HepG2 (cell line): ENCODE measurements around the gene COPS6. TPM values are rescaled to one million over a fixed set of nuclear protein-coding genes. Genes with fewer than 3 reads are reported as not detected.

Experiments used
- FOSL1 ChIP-seq: sonication (generic); formaldehyde crosslinking; IDR thresholded peaks from 2 replicates; pipeline ENCODE4 v1.9.0; 2021; ENCODE audit warnings: missing genetic modification reagents, borderline replicate concordance
- FOXJ3 ChIP-seq: sonication (generic); formaldehyde crosslinking; IDR thresholded peaks from 2 replicates; pipeline ENCODE4 v1.4.0; 2020; ENCODE audit warnings: missing genetic modification reagents, mild to moderate bottlenecking, borderline replicate concordance
- KLF12 ChIP-seq: sonication (generic); formaldehyde crosslinking; IDR thresholded peaks from 2 replicates; pipeline ENCODE4 v1.4.0; 2020; ENCODE audit warnings: missing genetic modification reagents, borderline replicate concordance
- MED1 ChIP-seq: sonication (generic); formaldehyde crosslinking; IDR thresholded peaks from 2 replicates; pipeline ENCODE4 v1.4.0; 2020; ENCODE audit warnings: missing genetic modification reagents
- MED13 ChIP-seq: sonication (generic); formaldehyde crosslinking; IDR thresholded peaks from 2 replicates; pipeline ENCODE4 v1.5.0; 2020; ENCODE audit warnings: missing genetic modification reagents
- NAIF1 ChIP-seq: sonication (generic); formaldehyde crosslinking; IDR thresholded peaks from 2 replicates; pipeline ENCODE4 v1.5.0; 2020; ENCODE audit warnings: mild to moderate bottlenecking, missing genetic modification reagents, borderline replicate concordance
- PTBP1 ChIP-seq: fragments of 200-400 bp; formaldehyde crosslinking; IDR thresholded peaks from 2 replicates; pipeline ENCODE4 v1.6.1; 2018; ENCODE audit warnings: low read length, low read depth; ENCODE audit not compliant: poor library complexity, severe bottlenecking
- RXRB ChIP-seq: IDR thresholded peaks from 2 replicates; pipeline ENCODE4 v1.6.1; 2016; ENCODE audit warnings: borderline replicate concordance, missing genetic modification reagents, missing compliant biosample characterization
- SOX5 ChIP-seq: IDR thresholded peaks from 2 replicates; pipeline ENCODE4 v1.6.1; 2016; ENCODE audit warnings: borderline replicate concordance
- ZFP36 ChIP-seq: fragments of 150-350 bp; IDR thresholded peaks from 2 replicates; pipeline ENCODE4 v1.6.1; 2018; ENCODE audit warnings: borderline replicate concordance, low read length, low read depth; ENCODE audit not compliant: partially characterized antibody
- ZFYVE20 ChIP-seq: sonication (generic); formaldehyde crosslinking; IDR thresholded peaks from 2 replicates; pipeline ENCODE4 v1.8.0; 2023; ENCODE audit warnings: low read depth, mild to moderate bottlenecking, moderate library complexity, missing genetic modification reagents, borderline replicate concordance
- ZNF296 ChIP-seq: sonication (generic); formaldehyde crosslinking; conservative IDR thresholded peaks from 2 replicates; pipeline ENCODE4 v1.5.0; 2020; ENCODE audit warnings: mild to moderate bottlenecking, missing genetic modification reagents
- ZNF34 ChIP-seq: sonication (generic); formaldehyde crosslinking; IDR thresholded peaks from 2 replicates; pipeline ENCODE4 v1.4.0; 2020; ENCODE audit warnings: mild to moderate bottlenecking, missing genetic modification reagents, borderline replicate concordance
- ZNF432 ChIP-seq: sonication (generic); formaldehyde crosslinking; IDR thresholded peaks from 2 replicates; pipeline ENCODE4 v1.5.0; 2020; ENCODE audit warnings: missing genetic modification reagents, mild to moderate bottlenecking, borderline replicate concordance
- ZNF746 ChIP-seq: sonication (generic); formaldehyde crosslinking; IDR thresholded peaks from 2 replicates; pipeline ENCODE4 v1.8.0; 2022; ENCODE audit warnings: mild to moderate bottlenecking, missing genetic modification reagents
- ZNF766 ChIP-seq: sonication (generic); formaldehyde crosslinking; IDR thresholded peaks from 2 replicates; pipeline ENCODE4 v1.5.0; 2020; ENCODE audit warnings: missing genetic modification reagents, borderline replicate concordance
- polyA plus RNA-seq, 8 experiments: library from polyadenylated mRNA; depleted of rRNA in 3 of 8; stranded (reverse) in 7 of 8; unstranded in 1 of 8; fragments of >200 nt; fragmentation: Illumina TruSeq in 4 of 8; extraction: Trizol in 4 of 8; gene quantifications; 2 replicates each; pipeline versions ENCODE4 v1.2.1 to v1.2.3, GENCODE V29; 2011 to 2016; ENCODE audit warnings: low read depth in 4 of 8, missing spikeins in 1 of 8, mixed read lengths in 1 of 8; ENCODE audit not compliant: insufficient read depth in 1 of 8
- total RNA-seq, 5 experiments: library from RNA; depleted of rRNA; stranded (reverse); fragments of >200 nt; fragmentation: Illumina TruSeq; extraction: Trizol; gene quantifications; 2 replicates each; pipeline ENCODE4 v1.2.3, GENCODE V29; 2016; ENCODE audit warnings: low read depth in 1 of 5
- TF ChIP-seq, protein P1 (sequence below): IDR thresholded peaks from 2 replicates; pipeline ENCODE4 v1.6.1; 2018; ENCODE audit warnings: missing genetic modification reagents
- TF ChIP-seq, protein P2 (sequence below): sonication (generic); formaldehyde crosslinking; IDR thresholded peaks from 2 replicates; pipeline ENCODE4 v1.4.0; 2020; ENCODE audit warnings: missing genetic modification reagents
- TF ChIP-seq, protein P3 (sequence below): IDR thresholded peaks from 2 replicates; pipeline ENCODE4 v1.6.1; 2016; ENCODE audit warnings: low read depth, control low read depth
- TF ChIP-seq, protein P4 (sequence below): sonication (generic); IDR thresholded peaks from 2 replicates; pipeline ENCODE4 v1.6.1; 2016; ENCODE audit warnings: low read depth, borderline replicate concordance
- TF ChIP-seq, protein P5 (sequence below): sonication (generic); formaldehyde crosslinking; IDR thresholded peaks from 2 replicates; pipeline ENCODE4 v1.8.0; 2022; ENCODE audit warnings: mild to moderate bottlenecking, missing genetic modification reagents; ENCODE audit not compliant: insufficient replicate concordance

COPS6 gene
- total and polyA plus RNA-seq, 2 of the 13 experiments (the other 11 are each of a cell fraction or from before 2014, with no cell fraction given): 33.4 to 117 TPM

DNA sequence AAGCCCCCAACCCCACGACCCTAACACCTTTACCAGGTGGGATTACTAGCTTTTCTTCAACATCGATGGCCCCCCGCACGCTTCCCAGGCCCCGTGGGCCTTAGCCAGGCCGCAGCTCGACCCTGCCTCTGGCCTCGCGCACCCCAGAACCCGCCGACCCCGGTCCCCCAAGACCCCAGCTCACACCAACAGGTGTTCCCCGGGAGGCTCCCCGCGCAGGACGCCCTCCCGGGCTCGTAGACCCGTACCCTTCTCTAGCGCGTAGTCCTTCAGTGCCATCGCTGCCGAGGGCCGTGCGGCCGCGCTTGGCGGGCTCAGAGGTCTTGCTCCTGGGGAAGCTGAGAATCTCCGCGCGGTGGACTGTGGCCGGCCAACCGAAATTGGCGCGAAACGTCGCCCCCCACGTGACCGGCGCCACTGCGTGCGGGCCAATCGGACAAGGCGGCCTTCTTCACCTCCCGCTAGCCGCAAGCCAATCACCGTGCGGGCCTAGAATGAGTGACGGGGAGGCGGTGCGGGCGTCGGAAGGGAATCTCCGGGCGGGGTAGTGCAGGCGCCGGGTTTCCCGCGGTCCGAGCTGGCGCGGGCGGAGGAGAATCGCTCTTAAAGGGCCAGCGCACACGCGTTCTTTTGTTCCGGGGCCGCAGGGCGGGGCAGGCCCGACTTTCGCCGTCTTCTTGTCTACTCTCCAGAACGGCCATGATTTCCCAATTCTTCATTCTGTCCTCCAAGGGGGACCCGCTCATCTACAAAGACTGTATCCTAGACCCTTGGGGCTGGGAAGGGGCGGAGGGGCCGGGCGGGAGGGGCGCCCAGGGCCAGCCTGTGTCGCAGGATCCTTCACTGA lies 12.5 kb downstream of the COPS6 start, which contains the start of the genes AP4M1 and MCM7 (continued):
- TF ChIP-seq, protein P1, sequence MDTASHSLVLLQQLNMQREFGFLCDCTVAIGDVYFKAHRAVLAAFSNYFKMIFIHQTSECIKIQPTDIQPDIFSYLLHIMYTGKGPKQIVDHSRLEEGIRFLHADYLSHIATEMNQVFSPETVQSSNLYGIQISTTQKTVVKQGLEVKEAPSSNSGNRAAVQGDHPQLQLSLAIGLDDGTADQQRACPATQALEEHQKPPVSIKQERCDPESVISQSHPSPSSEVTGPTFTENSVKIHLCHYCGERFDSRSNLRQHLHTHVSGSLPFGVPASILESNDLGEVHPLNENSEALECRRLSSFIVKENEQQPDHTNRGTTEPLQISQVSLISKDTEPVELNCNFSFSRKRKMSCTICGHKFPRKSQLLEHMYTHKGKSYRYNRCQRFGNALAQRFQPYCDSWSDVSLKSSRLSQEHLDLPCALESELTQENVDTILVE: no peak; the same call in 1 of the 2 replicates
- TF ChIP-seq, protein P2, sequence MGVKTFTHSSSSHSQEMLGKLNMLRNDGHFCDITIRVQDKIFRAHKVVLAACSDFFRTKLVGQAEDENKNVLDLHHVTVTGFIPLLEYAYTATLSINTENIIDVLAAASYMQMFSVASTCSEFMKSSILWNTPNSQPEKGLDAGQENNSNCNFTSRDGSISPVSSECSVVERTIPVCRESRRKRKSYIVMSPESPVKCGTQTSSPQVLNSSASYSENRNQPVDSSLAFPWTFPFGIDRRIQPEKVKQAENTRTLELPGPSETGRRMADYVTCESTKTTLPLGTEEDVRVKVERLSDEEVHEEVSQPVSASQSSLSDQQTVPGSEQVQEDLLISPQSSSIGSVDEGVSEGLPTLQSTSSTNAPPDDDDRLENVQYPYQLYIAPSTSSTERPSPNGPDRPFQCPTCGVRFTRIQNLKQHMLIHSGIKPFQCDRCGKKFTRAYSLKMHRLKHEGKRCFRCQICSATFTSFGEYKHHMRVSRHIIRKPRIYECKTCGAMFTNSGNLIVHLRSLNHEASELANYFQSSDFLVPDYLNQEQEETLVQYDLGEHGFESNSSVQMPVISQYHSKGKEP (CRISPR knock-in tag): no peak
- TF ChIP-seq SOX5 (CRISPR knock-in tag) (no peak), FOXJ3 (CRISPR knock-in tag) (no peak; the same call in 1 of the 2 replicates), ZNF432 (CRISPR knock-in tag) (no peak), NAIF1 (CRISPR knock-in tag) (no peak; the same call in 1 of the 2 replicates), ZNF296 (no peak), ZFP36 (no peak), ZNF746 (CRISPR knock-in tag) (no peak), ZFYVE20 (no peak; the same call in 1 of the 2 replicates), RXRB (CRISPR knock-in tag) (no peak), MED1 (no peak), ZNF766 (CRISPR knock-in tag) (no peak), MED13 (CRISPR knock-in tag) (0 out of 2 replicates have a peak, but pooled peaks have one; percentile 39), ZNF34 (CRISPR knock-in tag) (0 out of 2 replicates have a peak, but pooled peaks have one; percentile 18), FOSL1 (CRISPR knock-in tag) (no peak), PTBP1 (no peak), KLF12 (CRISPR knock-in tag) (peak; percentile 60; the same call in 1 of the 2 replicates)
- TF ChIP-seq, protein P3, sequence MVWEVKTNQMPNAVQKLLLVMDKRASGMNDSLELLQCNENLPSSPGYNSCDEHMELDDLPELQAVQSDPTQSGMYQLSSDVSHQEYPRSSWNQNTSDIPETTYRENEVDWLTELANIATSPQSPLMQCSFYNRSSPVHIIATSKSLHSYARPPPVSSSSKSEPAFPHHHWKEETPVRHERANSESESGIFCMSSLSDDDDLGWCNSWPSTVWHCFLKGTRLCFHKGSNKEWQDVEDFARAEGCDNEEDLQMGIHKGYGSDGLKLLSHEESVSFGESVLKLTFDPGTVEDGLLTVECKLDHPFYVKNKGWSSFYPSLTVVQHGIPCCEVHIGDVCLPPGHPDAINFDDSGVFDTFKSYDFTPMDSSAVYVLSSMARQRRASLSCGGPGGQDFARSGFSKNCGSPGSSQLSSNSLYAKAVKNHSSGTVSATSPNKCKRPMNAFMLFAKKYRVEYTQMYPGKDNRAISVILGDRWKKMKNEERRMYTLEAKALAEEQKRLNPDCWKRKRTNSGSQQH (CRISPR knock-in tag): 0 out of 2 replicates have a peak, but pooled peaks have one; percentile 66
- TF ChIP-seq, protein P4, sequence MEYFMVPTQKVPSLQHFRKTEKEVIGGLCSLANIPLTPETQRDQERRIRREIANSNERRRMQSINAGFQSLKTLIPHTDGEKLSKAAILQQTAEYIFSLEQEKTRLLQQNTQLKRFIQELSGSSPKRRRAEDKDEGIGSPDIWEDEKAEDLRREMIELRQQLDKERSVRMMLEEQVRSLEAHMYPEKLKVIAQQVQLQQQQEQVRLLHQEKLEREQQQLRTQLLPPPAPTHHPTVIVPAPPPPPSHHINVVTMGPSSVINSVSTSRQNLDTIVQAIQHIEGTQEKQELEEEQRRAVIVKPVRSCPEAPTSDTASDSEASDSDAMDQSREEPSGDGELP: peak; percentile 12; the same call in 1 of the 2 replicates
- TF ChIP-seq, protein P5, sequence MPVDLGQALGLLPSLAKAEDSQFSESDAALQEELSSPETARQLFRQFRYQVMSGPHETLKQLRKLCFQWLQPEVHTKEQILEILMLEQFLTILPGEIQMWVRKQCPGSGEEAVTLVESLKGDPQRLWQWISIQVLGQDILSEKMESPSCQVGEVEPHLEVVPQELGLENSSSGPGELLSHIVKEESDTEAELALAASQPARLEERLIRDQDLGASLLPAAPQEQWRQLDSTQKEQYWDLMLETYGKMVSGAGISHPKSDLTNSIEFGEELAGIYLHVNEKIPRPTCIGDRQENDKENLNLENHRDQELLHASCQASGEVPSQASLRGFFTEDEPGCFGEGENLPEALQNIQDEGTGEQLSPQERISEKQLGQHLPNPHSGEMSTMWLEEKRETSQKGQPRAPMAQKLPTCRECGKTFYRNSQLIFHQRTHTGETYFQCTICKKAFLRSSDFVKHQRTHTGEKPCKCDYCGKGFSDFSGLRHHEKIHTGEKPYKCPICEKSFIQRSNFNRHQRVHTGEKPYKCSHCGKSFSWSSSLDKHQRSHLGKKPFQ (CRISPR knock-in tag): no peak
